Measurements from ENCODE around the gene ABCB8. TPM values are rescaled to one million over a fixed set of nuclear protein-coding genes. Genes with fewer than 3 reads are reported as not detected.
A peak's percentile ranks its signal among the peaks of the same experiment; 100 is the strongest.

The ABCB8 gene
- total RNA-seq, 4 donors from 2014 or later = 13.2 to 33.0 (median 18.8) TPM

DNA sequence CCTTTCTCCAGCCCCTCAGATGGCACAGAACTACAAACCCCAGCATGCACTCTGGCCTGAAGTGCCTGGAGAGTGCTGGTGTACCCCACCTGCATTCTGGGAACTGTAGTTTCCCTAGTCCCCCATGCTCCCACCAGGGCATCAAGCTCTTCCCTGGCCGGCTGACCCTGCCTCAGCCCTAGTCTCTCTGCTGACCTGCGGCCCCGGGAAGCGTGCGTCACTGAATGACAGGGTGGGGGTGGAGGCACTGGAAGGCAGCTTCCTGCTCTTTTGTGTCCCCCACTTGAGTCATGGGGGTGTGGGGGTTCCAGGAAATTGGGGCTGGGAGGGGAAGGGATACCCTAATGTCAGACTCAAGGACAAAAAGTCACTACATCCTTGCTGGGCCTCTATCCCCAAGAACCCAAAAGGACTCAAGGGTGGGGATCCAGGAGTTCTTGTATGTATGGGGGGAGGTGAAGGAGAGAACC lies 35.4 kb upstream of the ABCB8 start:
- 0% methylated on average over 1 of the region's 5 CpGs; no CpG with 5 or more reads in 1 of the 2 donors for WGBS, 2 donors (ENCODE audit: low coverage in 1 of 2)
- peak; percentile 57 for ATAC-seq
- Histone ChIP-seq H3K27me3 (peaks cover 16% of the 10 kb centered on the region), H3K4me3 (no peak overlapping the region), H3K27ac (peak overlapping the region in 3 of 4 donors; percentile 53 to 64 (median 54)), H3K9me3 (peaks cover 0 to 15% (median 0%) of the 10 kb centered on the region in 3 donors), H3K4me1 (peaks cover 0 to 29% (median 7%) of the 10 kb centered on the region in 3 donors), H3K36me3 (no peaks in the 10 kb centered on the region)
- TF ChIP-seq EP300 (IDR thresholded peaks at IDR 0.05) (no peak), POLR2A (IDR thresholded peaks at IDR 0.05) (no peak), CTCF (IDR thresholded peaks at IDR 0.05) (no peak), POLR2AphosphoS5 (IDR thresholded peaks at IDR 0.05) (no peak)

GRCh38 chr7:150993511-150993910 lies 34.7 kb upstream of the ABCB8 start:
- TF ChIP-seq CTCF (IDR thresholded peaks at IDR 0.05) (no peak), EP300 (IDR thresholded peaks at IDR 0.05) (no peak), POLR2AphosphoS5 (IDR thresholded peaks at IDR 0.05) (no peak), POLR2A (IDR thresholded peaks at IDR 0.05) (no peak)
- Histone ChIP-seq H3K27me3 (peaks cover 13% of the 10 kb centered on the region), H3K36me3 (peaks cover 0 to 2% of the 10 kb centered on the region in 2 donors), H3K9me3 (peaks cover 0 to 15% (median 0%) of the 10 kb centered on the region in 3 donors), H3K4me3 (peak overlapping the region in 1 of 2 donors; percentile 40), H3K27ac (peak overlapping the region in 3 of 4 donors; percentile 53 to 64 (median 54)), H3K4me1 (peaks cover 0 to 23% (median 5%) of the 10 kb centered on the region in 3 donors)
- peak; percentile 46 for ATAC-seq
- 40% methylated on average over 1 of the region's 14 CpGs; no CpG with 5 or more reads in 1 of the 2 donors for WGBS, 2 donors (ENCODE audit: low coverage in 1 of 2)

- Histone ChIP-seq H3K27me3 (peaks cover 13% of the 10 kb centered on the region), H3K4me3 (peak overlapping the region in 1 of 2 donors; percentile 40), H3K9me3 (peaks cover 0 to 15% (median 0%) of the 10 kb centered on the region in 3 donors), H3K36me3 (peaks cover 0 to 10% of the 10 kb centered on the region in 2 donors), H3K4me1 (peaks cover 0 to 15% (median 0%) of the 10 kb centered on the region in 3 donors), H3K27ac (peak overlapping the region in 3 of 4 donors; percentile 42 to 54 (median 53))
- no peak for ATAC-seq
- 59 to 79% methylated on average over 4 to 7 of the region's 15 CpGs for WGBS, 2 donors (ENCODE audit: low coverage in 1 of 2)
- no peak for TF ChIP-seq POLR2A (IDR thresholded peaks at IDR 0.05)
- no peak for TF ChIP-seq POLR2AphosphoS5 (IDR thresholded peaks at IDR 0.05)
- no peak for TF ChIP-seq EP300 (IDR thresholded peaks at IDR 0.05)
- TF ChIP-seq CTCF (IDR thresholded peaks at IDR 0.05) = no peak
Observed at GRCh38 chr7:150994141-150994837, 34.0 kb upstream of the ABCB8 start.

GRCh38 chr7:150994838-150995510 lies 33.3 kb upstream of the ABCB8 start:
- no peak for TF ChIP-seq POLR2AphosphoS5 (IDR thresholded peaks at IDR 0.05)
- no peak for TF ChIP-seq CTCF (IDR thresholded peaks at IDR 0.05)
- TF ChIP-seq POLR2A (IDR thresholded peaks at IDR 0.05) = no peak
- no peak for TF ChIP-seq EP300 (IDR thresholded peaks at IDR 0.05)
- Histone ChIP-seq H3K27me3 (peaks cover 14% of the 10 kb centered on the region), H3K27ac (no peak overlapping the region), H3K36me3 (peaks cover 0 to 11% of the 10 kb centered on the region in 2 donors), H3K9me3 (peaks cover 0 to 12% (median 0%) of the 10 kb centered on the region in 3 donors), H3K4me1 (peaks cover 0 to 13% (median 0%) of the 10 kb centered on the region in 3 donors), H3K4me3 (peak overlapping the region in 1 of 2 donors; percentile 40)
- 60% methylated on average over 1 of the region's 19 CpGs; no CpG with 5 or more reads in 1 of the 2 donors for WGBS, 2 donors (ENCODE audit: low coverage in 1 of 2)
- no peak for ATAC-seq
